Measurements from ENCODE around the gene SASH3. TPM values are rescaled to one million over a fixed set of nuclear protein-coding genes. Genes with fewer than 3 reads are reported as not detected.

The SASH3 gene
- total RNA-seq, 1 experiment from 2014 or later = not detected

DNA sequence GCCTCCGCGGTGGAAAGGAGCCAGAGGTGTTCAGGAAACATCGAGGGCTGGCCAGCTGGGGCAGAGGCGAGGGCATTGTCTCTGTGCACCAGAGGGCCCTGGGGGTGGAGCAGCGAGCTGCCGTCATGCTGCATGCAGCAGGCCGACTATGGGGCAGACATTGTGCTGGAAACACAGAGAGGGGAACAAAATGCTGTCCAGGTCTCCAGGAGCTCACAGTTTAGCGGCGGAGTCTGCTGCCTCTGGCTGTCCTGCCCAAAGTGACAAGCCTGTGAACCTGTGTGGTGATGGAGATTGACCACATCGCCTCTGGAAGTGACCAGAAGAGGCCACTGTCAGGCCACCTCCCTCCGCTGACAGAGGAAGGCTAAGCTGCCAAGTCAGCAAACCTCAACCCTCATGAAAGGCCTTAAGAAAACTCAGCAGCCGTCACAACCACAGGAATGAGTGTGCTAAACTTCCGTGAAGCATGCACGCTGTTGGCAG, 20.1 kb upstream of the SASH3 start:
- POLR2A ChIA-PET (ENCODE audit: unreplicated experiment) = no interaction called here
- ATAC-seq (peak; percentile 91), DNase-seq (peak; percentile 55)
- H4K20me1 ChIP-seq (ENCODE audit: low read length) = no peaks in the 10 kb centered on the region
- no peak for TF ChIP-seq EZH2phosphoT487 (IDR thresholded peaks at IDR 0.05; ENCODE audit: borderline replicate concordance, low read length)
- TF ChIP-seq, protein P1, sequence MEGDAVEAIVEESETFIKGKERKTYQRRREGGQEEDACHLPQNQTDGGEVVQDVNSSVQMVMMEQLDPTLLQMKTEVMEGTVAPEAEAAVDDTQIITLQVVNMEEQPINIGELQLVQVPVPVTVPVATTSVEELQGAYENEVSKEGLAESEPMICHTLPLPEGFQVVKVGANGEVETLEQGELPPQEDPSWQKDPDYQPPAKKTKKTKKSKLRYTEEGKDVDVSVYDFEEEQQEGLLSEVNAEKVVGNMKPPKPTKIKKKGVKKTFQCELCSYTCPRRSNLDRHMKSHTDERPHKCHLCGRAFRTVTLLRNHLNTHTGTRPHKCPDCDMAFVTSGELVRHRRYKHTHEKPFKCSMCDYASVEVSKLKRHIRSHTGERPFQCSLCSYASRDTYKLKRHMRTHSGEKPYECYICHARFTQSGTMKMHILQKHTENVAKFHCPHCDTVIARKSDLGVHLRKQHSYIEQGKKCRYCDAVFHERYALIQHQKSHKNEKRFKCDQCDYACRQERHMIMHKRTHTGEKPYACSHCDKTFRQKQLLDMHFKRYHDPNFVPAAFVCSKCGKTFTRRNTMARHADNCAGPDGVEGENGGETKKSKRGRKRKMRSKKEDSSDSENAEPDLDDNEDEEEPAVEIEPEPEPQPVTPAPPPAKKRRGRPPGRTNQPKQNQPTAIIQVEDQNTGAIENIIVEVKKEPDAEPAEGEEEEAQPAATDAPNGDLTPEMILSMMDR (conservative IDR thresholded peaks at IDR 0.05; ENCODE audit: low read depth, low read length) = no peak; the same call in 1 of the 2 replicates
- TF ChIP-seq EZH2 (IDR thresholded peaks at IDR 0.05; ENCODE audit: low read length, unreplicated experiment) = no peak
- H3K36me3 ChIP-seq (ENCODE audit: low read depth, low read length) = no peaks in the 10 kb centered on the region
- H3K4me2 ChIP-seq (ENCODE audit: low read length) = no peak overlapping the region
- intact Hi-C loops (cut with micrococcal nuclease) = no loop called here
- no peak overlapping the region for H3K27ac ChIP-seq (ENCODE audit: low read length)
- H3K4me1 ChIP-seq (ENCODE audit: insufficient read depth, low read length) = no peaks in the 10 kb centered on the region
- H3K27me3 ChIP-seq (ENCODE audit: low read length) = no peaks in the 10 kb centered on the region
- H3K9me3 ChIP-seq (ENCODE audit: low read length) = no peaks in the 10 kb centered on the region
- BruUV-seq (replicated peaks) = no TSS peak
- H3F3A ChIP-seq (ENCODE audit: low read length, unreplicated experiment) = no peaks in the 10 kb centered on the region
- CTCF ChIA-PET = no interaction called here
- no peak overlapping the region for H2AFZ ChIP-seq (ENCODE audit: low read length)
- H3K9ac ChIP-seq (ENCODE audit: low read length) = no peak overlapping the region
- no peak overlapping the region for H3K4me3 ChIP-seq (ENCODE audit: low read length)
- H3K9me2 ChIP-seq (replicated peaks; ENCODE audit: low read length) = no peaks in the 10 kb centered on the region
- H3K79me2 ChIP-seq (ENCODE audit: low read length) = no peaks in the 10 kb centered on the region

DNA sequence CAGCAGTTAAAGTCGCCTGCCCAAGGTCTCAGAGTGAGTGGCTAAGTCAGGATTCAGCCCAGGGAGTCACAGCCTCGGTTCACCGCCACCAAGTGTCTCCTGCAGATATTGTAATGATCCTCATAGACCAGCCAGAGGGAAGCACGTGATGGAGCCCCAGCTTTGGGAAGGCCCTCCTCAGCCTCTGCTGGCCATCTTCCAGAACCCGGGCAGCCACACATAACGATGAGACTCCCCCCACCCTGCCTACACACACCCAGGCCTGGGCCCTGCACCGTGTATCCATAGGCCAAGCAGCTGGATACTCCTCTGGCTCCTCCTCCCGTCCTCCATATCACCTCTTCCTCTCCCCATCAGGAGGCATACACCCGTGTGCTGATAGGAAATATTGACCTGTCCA, 19.6 kb upstream of the SASH3 start:
- CTCF ChIA-PET = no interaction called here
- no peaks in the 10 kb centered on the region for H3K4me1 ChIP-seq (ENCODE audit: insufficient read depth, low read length)
- no TSS peak for BruUV-seq (replicated peaks)
- TF ChIP-seq, protein P1 (conservative IDR thresholded peaks at IDR 0.05; ENCODE audit: low read depth, low read length) = no peak
- TF ChIP-seq EZH2phosphoT487 (IDR thresholded peaks at IDR 0.05; ENCODE audit: borderline replicate concordance, low read length) (no peak), EZH2 (IDR thresholded peaks at IDR 0.05; ENCODE audit: low read length, unreplicated experiment) (no peak)
- H4K20me1 ChIP-seq (ENCODE audit: low read length) = no peaks in the 10 kb centered on the region
- intact Hi-C loops (cut with micrococcal nuclease) = no loop called here
- no peak overlapping the region for H3K9ac ChIP-seq (ENCODE audit: low read length)
- no peaks in the 10 kb centered on the region for H3K36me3 ChIP-seq (ENCODE audit: low read depth, low read length)
- H3K4me3 ChIP-seq (ENCODE audit: low read length) = no peak overlapping the region
- H3F3A ChIP-seq (ENCODE audit: low read length, unreplicated experiment) = no peaks in the 10 kb centered on the region
- H2AFZ ChIP-seq (ENCODE audit: low read length) = no peak overlapping the region
- H3K4me2 ChIP-seq (ENCODE audit: low read length) = no peak overlapping the region
- H3K79me2 ChIP-seq (ENCODE audit: low read length) = no peaks in the 10 kb centered on the region
- ATAC-seq (peak; percentile 16; the same call in 1 of the 2 replicates), DNase-seq (no peak)
- H3K9me3 ChIP-seq (ENCODE audit: low read length) = no peaks in the 10 kb centered on the region
- no peaks in the 10 kb centered on the region for H3K9me2 ChIP-seq (replicated peaks; ENCODE audit: low read length)
- H3K27me3 ChIP-seq (ENCODE audit: low read length) = no peaks in the 10 kb centered on the region
- no peak overlapping the region for H3K27ac ChIP-seq (ENCODE audit: low read length)
- POLR2A ChIA-PET (ENCODE audit: unreplicated experiment) = no interaction called here

- Histone ChIP-seq H3K27ac (ENCODE audit: low read length) (no peak overlapping the region), H3K9me2 (replicated peaks; ENCODE audit: low read length) (no peaks in the 10 kb centered on the region), H3K4me2 (ENCODE audit: low read length) (no peak overlapping the region), H3K79me2 (ENCODE audit: low read length) (no peaks in the 10 kb centered on the region), H3K36me3 (ENCODE audit: low read depth, low read length) (no peaks in the 10 kb centered on the region), H4K20me1 (ENCODE audit: low read length) (no peaks in the 10 kb centered on the region), H3K9ac (ENCODE audit: low read length) (no peak overlapping the region), H3F3A (ENCODE audit: low read length, unreplicated experiment) (no peaks in the 10 kb centered on the region), H3K9me3 (ENCODE audit: low read length) (no peaks in the 10 kb centered on the region), H3K4me3 (ENCODE audit: low read length) (no peak overlapping the region), H3K4me1 (ENCODE audit: insufficient read depth, low read length) (no peaks in the 10 kb centered on the region), H3K27me3 (ENCODE audit: low read length) (no peaks in the 10 kb centered on the region), H2AFZ (ENCODE audit: low read length) (no peak overlapping the region)
- DNase-seq = no peak
- TF ChIP-seq EZH2phosphoT487 (IDR thresholded peaks at IDR 0.05; ENCODE audit: borderline replicate concordance, low read length) (no peak), EZH2 (IDR thresholded peaks at IDR 0.05; ENCODE audit: low read length, unreplicated experiment) (no peak)
- TF ChIP-seq, protein P1 (conservative IDR thresholded peaks at IDR 0.05; ENCODE audit: low read depth, low read length) = no peak
- intact Hi-C loops (cut with micrococcal nuclease) = no loop called here
- BruUV-seq (replicated peaks) = no TSS peak
- ChIA-PET CTCF (no interaction called here), POLR2A (ENCODE audit: unreplicated experiment) (no interaction called here)
- no peak for ATAC-seq
Measured at GRCh38 chrX:129760981-129761380, 18.8 kb upstream of the SASH3 start.
